SK-N-SH (cell line): ENCODE data around the gene SLC25A38. TPM values are rescaled to one million over a fixed set of nuclear protein-coding genes. Genes with fewer than 3 reads are reported as not detected.

Source experiments
- CTCF ChIA-PET: fragments of 300-600, 350-600 bp; formaldehyde crosslinking; extraction: SDS; loops from one replicate; lab custom pipeline; 2021; lab: Yijun Ruan, JAX
- POLR2A ChIA-PET: fragments of 350-600 bp; sonication (Branson Sonifier 250); formaldehyde crosslinking; extraction: SDS; loops from one replicate; lab custom pipeline; 2020; ENCODE audit warnings: antibody characterized with exemption, inconsistent platforms; lab: Yijun Ruan, JAX
- DNase-seq: peaks from one replicate; pipeline ENCODE4 v3.0.0; 2012
- H2AFZ ChIP-seq: fragments of 200-600 bp; sonication (generic); 2 replicates; pipeline ENCODE4 v1.8.1; 2016; ENCODE audit warnings: antibody characterized with exemption, mild to moderate bottlenecking, low read depth
- H3F3A ChIP-seq: fragments of 200-600 bp; sonication (generic); replicated peaks from 2 replicates; pipeline ENCODE3; 2016; ENCODE audit warnings: antibody characterized with exemption, mild to moderate bottlenecking; ENCODE audit not compliant: insufficient read depth
- H3K27ac ChIP-seq, 2 experiments: fragments of 200-500 bp in 1 of 2; fragments of 200-600 bp in 1 of 2; sonication (Bioruptor generic) in 1 of 2; sonication (generic), shearing (Covaris generic) in 1 of 2; 2 replicates each; pipeline versions ENCODE4 v1.5.1 to v1.6.1; 2014 to 2016; ENCODE audit warnings: low read depth in 2 of 2, inconsistent platforms in 1 of 2, low read length in 1 of 2, mild to moderate bottlenecking in 1 of 2, mixed read lengths in 1 of 2
- H3K27me3 ChIP-seq: fragments of 200-600 bp; sonication (generic), shearing (Covaris generic); 2 replicates; pipeline ENCODE4 v1.6.1; 2016; ENCODE audit warnings: mixed run types; ENCODE audit not compliant: insufficient read depth
- H3K36me3 ChIP-seq, 2 experiments: fragments of 200-500 bp in 1 of 2; fragments of 200-600 bp in 1 of 2; sonication (Bioruptor generic) in 1 of 2; sonication (generic) in 1 of 2; replicated peaks in 1 of 2; 2 replicates each; pipeline versions ENCODE3 to v1.5.1; 2014 to 2016; ENCODE audit warnings: low read length in 1 of 2, mild to moderate bottlenecking in 1 of 2; ENCODE audit not compliant: insufficient read depth in 2 of 2, control insufficient read depth in 1 of 2
- H3K4me1 ChIP-seq, 2 experiments: fragments of 200-500 bp in 1 of 2; fragments of 200-600 bp in 1 of 2; sonication (Bioruptor generic) in 1 of 2; sonication (generic), shearing (Covaris generic) in 1 of 2; 2 replicates each; pipeline versions ENCODE4 v1.5.1 to v1.6.1; 2014 to 2016; ENCODE audit warnings: low read depth in 1 of 2, low read length in 1 of 2, mixed run types in 1 of 2; ENCODE audit not compliant: insufficient read depth in 2 of 2, control insufficient read depth in 1 of 2
- H3K4me2 ChIP-seq: fragments of 200-600 bp; sonication (generic), shearing (Covaris generic); 2 replicates; pipeline ENCODE4 v1.6.1; 2017; ENCODE audit warnings: mixed run types
- H3K4me3 ChIP-seq, 2 experiments: fragments of 200-500 bp in 1 of 2; fragments of 200-600 bp in 1 of 2; sonication (Bioruptor generic) in 1 of 2; sonication (generic), shearing (Covaris generic) in 1 of 2; 2 replicates each; pipeline versions ENCODE4 v1.5.1 to v1.8.1; 2014 to 2016; ENCODE audit warnings: low read depth in 2 of 2, inconsistent platforms in 1 of 2, low read length in 1 of 2, mild to moderate bottlenecking in 1 of 2, mixed read lengths in 1 of 2, moderate library complexity in 1 of 2
- H3K79me2 ChIP-seq: fragments of 200-600 bp; sonication (generic); 2 replicates; pipeline ENCODE4 v1.8.1; 2017; ENCODE audit warnings: mild to moderate bottlenecking; ENCODE audit not compliant: insufficient read depth
- H3K9ac ChIP-seq: fragments of 200-600 bp; sonication (generic); 2 replicates; pipeline ENCODE4 v1.6.1; 2017; ENCODE audit warnings: mixed run types
- H3K9me2 ChIP-seq: fragments of 200-600 bp; sonication (generic); 2 replicates; pipeline ENCODE4 v1.6.1; 2017; ENCODE audit warnings: mixed run types
- H3K9me3 ChIP-seq: fragments of 200-600 bp; sonication (generic); 2 replicates; pipeline ENCODE4 v1.6.1; 2017; ENCODE audit warnings: mixed run types, mild to moderate bottlenecking, moderate library complexity
- H4K20me1 ChIP-seq: fragments of 200-600 bp; sonication (generic); 2 replicates; pipeline ENCODE4 v1.6.1; 2017; ENCODE audit warnings: mild to moderate bottlenecking, mixed run types; ENCODE audit not compliant: insufficient read depth
- EP300 ChIP-seq, 2 experiments: IDR thresholded peaks; 2 replicates each; pipeline versions ENCODE4 v1.4.0 to v1.6.1; 2012; ENCODE audit warnings: borderline replicate concordance in 1 of 2, low read depth in 1 of 2, low read length in 1 of 2
- FOXM1 ChIP-seq: IDR thresholded peaks from 2 replicates; pipeline ENCODE4 v1.4.0; 2012; ENCODE audit warnings: low read depth, mild to moderate bottlenecking
- SIN3A ChIP-seq: IDR thresholded peaks from 2 replicates; pipeline ENCODE4 v1.6.1; 2012; ENCODE audit warnings: low read depth, mild to moderate bottlenecking, low read length, moderate library complexity, borderline replicate concordance
- TCF12 ChIP-seq: IDR thresholded peaks from 2 replicates; pipeline ENCODE4 v1.4.0; 2012
- ZBTB33 ChIP-seq: IDR thresholded peaks from 2 replicates; pipeline ENCODE4 v1.4.0; 2012; ENCODE audit warnings: low read depth, borderline replicate concordance
- WGBS: methylation state at CpG from one replicate; pipeline ENCODE4 v1.1.6; 2017; ENCODE audit warnings: low lambda C conversion rate; 5-methylcytosine and 5-hydroxymethylcytosine counted together
- polyA plus RNA-seq, 3 experiments: library from polyadenylated mRNA; depleted of rRNA; stranded (reverse); fragments of >200 nt; gene quantifications; 2 replicates each; pipeline ENCODE4 v1.2.3, GENCODE V29; 2012
- TF ChIP-seq, protein P1 (sequence below): IDR thresholded peaks from 2 replicates; pipeline ENCODE4; 2012
- TF ChIP-seq, protein P2 (sequence below): IDR thresholded peaks from 2 replicates; pipeline ENCODE4 v1.6.1; 2012; ENCODE audit warnings: mild to moderate bottlenecking, low read depth, low read length, moderate library complexity

The SLC25A38 gene
- polyA plus RNA-seq, 1 of the 3 experiments (the other 2 are of a cell fraction): 34.9 TPM

- TF ChIP-seq SIN3A (no peak), ZBTB33 (no peak), TCF12 (no peak)
- TF ChIP-seq, protein P1, sequence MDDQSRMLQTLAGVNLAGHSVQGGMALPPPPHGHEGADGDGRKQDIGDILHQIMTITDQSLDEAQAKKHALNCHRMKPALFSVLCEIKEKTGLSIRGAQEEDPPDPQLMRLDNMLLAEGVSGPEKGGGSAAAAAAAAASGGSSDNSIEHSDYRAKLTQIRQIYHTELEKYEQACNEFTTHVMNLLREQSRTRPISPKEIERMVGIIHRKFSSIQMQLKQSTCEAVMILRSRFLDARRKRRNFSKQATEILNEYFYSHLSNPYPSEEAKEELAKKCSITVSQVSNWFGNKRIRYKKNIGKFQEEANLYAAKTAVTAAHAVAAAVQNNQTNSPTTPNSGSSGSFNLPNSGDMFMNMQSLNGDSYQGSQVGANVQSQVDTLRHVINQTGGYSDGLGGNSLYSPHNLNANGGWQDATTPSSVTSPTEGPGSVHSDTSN: no peak
Observed at GRCh38 chr3:39401983-39402382, 18.8 kb downstream of the SLC25A38 start (continued).

DNA sequence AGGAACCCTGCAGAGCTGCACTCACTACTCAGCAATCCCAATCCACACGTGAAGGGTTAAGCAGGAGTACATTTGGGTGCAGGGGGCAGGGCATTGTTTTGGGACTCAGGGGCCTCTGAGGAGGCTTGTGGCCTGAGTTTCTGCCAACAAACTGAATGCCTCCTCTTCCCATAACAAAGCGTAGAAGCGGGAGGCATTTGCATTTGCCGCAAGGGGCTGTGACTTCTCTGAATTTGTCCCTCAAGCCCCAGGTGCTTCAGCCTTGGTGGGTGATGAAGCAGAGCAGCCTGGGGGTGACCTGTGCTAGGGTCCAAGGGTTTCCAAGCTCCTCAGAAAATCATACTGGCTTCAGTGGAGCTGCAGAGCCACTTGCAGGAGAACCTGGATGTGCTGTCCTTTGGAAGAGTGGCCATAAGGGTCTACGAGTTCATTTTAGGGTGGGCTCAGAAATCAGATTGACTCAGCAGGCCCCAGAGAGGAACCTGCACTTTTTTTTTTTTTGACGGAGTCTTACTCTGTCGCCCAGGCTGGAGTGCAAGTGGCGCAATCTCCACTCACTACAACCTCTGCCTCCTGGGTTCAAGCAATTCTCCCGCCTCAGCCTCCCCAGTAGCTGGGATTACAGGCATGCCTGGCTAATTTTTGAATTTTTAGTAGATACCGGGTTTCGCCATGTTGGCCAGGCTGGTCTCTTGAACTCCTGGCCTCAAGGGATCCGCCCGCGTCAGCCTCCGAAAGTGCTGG, 21.9 kb downstream of the SLC25A38 start:
- Histone ChIP-seq H2AFZ (no peak overlapping the region), H3K4me3 (peak overlapping the region; percentile 73 to 88; a peak in 1 of 4 replicates), H3K9me3 (no peaks in the 10 kb centered on the region), H3K9ac (no peak overlapping the region), H4K20me1 (peaks cover 25% of the 10 kb centered on the region), H3K36me3 (peaks cover 24 to 30% of the 10 kb centered on the region in 2 experiments), H3K27me3 (no peaks in the 10 kb centered on the region), H3K4me2 (peak overlapping the region; percentile 76), H3K4me1 (peaks cover 9 to 23% of the 10 kb centered on the region in 2 experiments), H3F3A (peaks cover 36% of the 10 kb centered on the region), H3K79me2 (peaks cover 36% of the 10 kb centered on the region), H3K27ac (no peak overlapping the region), H3K9me2 (no peaks in the 10 kb centered on the region)
- ChIA-PET CTCF (interaction anchor here (1.0 to 1.6 kb wide), 3 partner anchors 26 to 407 kb away, joined by 3 to 4 read pairs (median 3); no protein-coding TSS in a partner anchor), POLR2A (no interaction called here)
- WGBS: 97% methylated on average over 15 of the region's 15 CpGs
- TF ChIP-seq FOXM1 (no peak), EP300 (IDR thresholded peaks at IDR 0.05; ENCODE audit: borderline replicate concordance in 1 of 2, low read depth in 1 of 2, low read length in 1 of 2) (no peak), TCF12 (no peak)
- TF ChIP-seq, protein P2, sequence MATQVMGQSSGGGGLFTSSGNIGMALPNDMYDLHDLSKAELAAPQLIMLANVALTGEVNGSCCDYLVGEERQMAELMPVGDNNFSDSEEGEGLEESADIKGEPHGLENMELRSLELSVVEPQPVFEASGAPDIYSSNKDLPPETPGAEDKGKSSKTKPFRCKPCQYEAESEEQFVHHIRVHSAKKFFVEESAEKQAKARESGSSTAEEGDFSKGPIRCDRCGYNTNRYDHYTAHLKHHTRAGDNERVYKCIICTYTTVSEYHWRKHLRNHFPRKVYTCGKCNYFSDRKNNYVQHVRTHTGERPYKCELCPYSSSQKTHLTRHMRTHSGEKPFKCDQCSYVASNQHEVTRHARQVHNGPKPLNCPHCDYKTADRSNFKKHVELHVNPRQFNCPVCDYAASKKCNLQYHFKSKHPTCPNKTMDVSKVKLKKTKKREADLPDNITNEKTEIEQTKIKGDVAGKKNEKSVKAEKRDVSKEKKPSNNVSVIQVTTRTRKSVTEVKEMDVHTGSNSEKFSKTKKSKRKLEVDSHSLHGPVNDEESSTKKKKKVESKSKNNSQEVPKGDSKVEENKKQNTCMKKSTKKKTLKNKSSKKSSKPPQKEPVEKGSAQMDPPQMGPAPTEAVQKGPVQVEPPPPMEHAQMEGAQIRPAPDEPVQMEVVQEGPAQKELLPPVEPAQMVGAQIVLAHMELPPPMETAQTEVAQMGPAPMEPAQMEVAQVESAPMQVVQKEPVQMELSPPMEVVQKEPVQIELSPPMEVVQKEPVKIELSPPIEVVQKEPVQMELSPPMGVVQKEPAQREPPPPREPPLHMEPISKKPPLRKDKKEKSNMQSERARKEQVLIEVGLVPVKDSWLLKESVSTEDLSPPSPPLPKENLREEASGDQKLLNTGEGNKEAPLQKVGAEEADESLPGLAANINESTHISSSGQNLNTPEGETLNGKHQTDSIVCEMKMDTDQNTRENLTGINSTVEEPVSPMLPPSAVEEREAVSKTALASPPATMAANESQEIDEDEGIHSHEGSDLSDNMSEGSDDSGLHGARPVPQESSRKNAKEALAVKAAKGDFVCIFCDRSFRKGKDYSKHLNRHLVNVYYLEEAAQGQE: no peak
- DNase-seq: no peak
